Cardiac muscle cell (in vitro differentiated cells and primary cell): ENCODE data around the gene SHPK. TPM values are rescaled to one million over a fixed set of nuclear protein-coding genes. Genes with fewer than 3 reads are reported as not detected.
A peak's percentile ranks its signal among the peaks of the same experiment; 100 is the strongest.

Experiments used
- DNase-seq, 2 donors: peaks; one replicate each; pipeline versions ENCODE4 v3.0.0 to v3.0.0-alpha.2; 2010 to 2017; ENCODE audit warnings: low read depth in 1 of 2, low spot score in 1 of 2
- H3K27ac ChIP-seq: fragments of 200-600 bp; sonication (generic); 2 replicates; pipeline ENCODE4 v1.5.1; 2016
- H3K27me3 ChIP-seq: fragments of 200-600 bp; sonication (generic); 2 replicates; pipeline ENCODE4 v1.6.0; 2016; ENCODE audit warnings: control low read depth
- H3K36me3 ChIP-seq: fragments of 200-600 bp; sonication (generic); 2 replicates; pipeline ENCODE4 v1.5.1; 2016; ENCODE audit warnings: control low read depth
- H3K4me1 ChIP-seq: fragments of 200-600 bp; sonication (generic); 2 replicates; pipeline ENCODE4 v1.8.1; 2017; ENCODE audit warnings: low read depth, mild to moderate bottlenecking, mixed run types
- H3K4me3 ChIP-seq: fragments of 200-600 bp; sonication (generic); 2 replicates; pipeline ENCODE4 v1.5.1; 2016; ENCODE audit warnings: mild to moderate bottlenecking
- H3K9me3 ChIP-seq: fragments of 200-600 bp; sonication (generic); 2 replicates; pipeline ENCODE4 v1.5.1; 2017; ENCODE audit warnings: low read depth, mild to moderate bottlenecking, control low read depth
- polyA plus RNA-seq: library from polyadenylated mRNA; unstranded; fragments of >200 nt; fragmentation: Nextera tagmentation; extraction: Ambion mirVana; gene quantifications from 2 replicates; pipeline ENCODE4 v1.2.1, GENCODE V29; 2016
- total RNA-seq: library from RNA; depleted of rRNA; stranded (reverse); fragments of >200 nt; gene quantifications from 2 replicates; pipeline ENCODE4 v1.2.3, GENCODE V29; 2016
- TF ChIP-seq, protein P1 (sequence below): IDR thresholded peaks from 2 replicates; pipeline ENCODE4 v1.5.1; 2012; ENCODE audit warnings: low read depth, mild to moderate bottlenecking, low read length

SHPK gene
- total and polyA plus RNA-seq, 2 experiments from 2014 or later = 3.6 to 8.8 TPM

DNA sequence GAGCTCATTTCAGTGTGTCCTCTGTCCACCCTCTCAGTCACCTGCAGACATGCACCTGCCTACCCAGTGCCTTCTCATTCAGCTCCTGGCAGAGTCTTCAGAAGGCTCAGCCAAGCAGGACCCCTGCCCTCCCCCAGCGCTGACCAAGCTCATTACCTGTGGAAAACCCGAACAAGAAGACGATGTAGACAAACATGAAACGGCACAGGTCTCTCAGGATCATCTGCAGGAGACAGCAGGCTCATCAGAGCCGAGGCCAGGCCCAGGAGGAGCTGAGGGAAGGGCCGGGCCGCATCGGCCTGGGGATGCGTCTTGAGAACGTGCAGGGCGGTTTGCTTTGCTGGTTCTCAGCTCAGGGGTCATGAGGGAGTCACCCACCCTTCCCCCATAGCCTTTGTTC is 59.1 kb downstream of the SHPK start:
- no peaks in the 10 kb centered on the region for H3K9me3 ChIP-seq
- TF ChIP-seq, protein P1, sequence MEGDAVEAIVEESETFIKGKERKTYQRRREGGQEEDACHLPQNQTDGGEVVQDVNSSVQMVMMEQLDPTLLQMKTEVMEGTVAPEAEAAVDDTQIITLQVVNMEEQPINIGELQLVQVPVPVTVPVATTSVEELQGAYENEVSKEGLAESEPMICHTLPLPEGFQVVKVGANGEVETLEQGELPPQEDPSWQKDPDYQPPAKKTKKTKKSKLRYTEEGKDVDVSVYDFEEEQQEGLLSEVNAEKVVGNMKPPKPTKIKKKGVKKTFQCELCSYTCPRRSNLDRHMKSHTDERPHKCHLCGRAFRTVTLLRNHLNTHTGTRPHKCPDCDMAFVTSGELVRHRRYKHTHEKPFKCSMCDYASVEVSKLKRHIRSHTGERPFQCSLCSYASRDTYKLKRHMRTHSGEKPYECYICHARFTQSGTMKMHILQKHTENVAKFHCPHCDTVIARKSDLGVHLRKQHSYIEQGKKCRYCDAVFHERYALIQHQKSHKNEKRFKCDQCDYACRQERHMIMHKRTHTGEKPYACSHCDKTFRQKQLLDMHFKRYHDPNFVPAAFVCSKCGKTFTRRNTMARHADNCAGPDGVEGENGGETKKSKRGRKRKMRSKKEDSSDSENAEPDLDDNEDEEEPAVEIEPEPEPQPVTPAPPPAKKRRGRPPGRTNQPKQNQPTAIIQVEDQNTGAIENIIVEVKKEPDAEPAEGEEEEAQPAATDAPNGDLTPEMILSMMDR = no peak
- peaks cover 15% of the 10 kb centered on the region for H3K36me3 ChIP-seq
- no peak overlapping the region for H3K27ac ChIP-seq
- no peaks in the 10 kb centered on the region for H3K27me3 ChIP-seq
- DNase-seq = no peak
- no peaks in the 10 kb centered on the region for H3K4me1 ChIP-seq
- H3K4me3 ChIP-seq = no peak overlapping the region

DNA sequence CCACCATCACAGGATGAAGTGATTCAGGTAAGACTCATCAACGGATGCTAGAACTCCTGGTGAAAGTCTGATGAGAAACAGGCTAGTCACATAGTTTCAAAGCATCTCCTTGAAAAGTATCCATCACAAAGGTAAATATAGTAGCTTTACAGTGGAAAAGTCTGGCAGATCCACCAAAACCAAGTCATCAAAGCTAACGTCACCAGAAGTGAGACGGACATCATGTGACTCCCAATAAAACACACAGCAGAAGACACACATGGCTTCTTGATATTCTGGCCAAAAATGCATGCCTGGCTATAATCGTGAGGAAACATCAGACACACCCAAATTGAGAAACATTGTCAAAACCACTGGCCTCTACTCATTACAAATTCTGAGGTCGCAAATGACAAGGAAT is 60.5 kb downstream of the SHPK start:
- H3K4me3 ChIP-seq = no peak overlapping the region
- DNase-seq = peak in 1 of 2 donors; percentile 18
- no peak overlapping the region for H3K27ac ChIP-seq
- H3K9me3 ChIP-seq = no peaks in the 10 kb centered on the region
- H3K4me1 ChIP-seq = no peaks in the 10 kb centered on the region
- H3K27me3 ChIP-seq = no peaks in the 10 kb centered on the region
- H3K36me3 ChIP-seq = peaks cover 20% of the 10 kb centered on the region
- TF ChIP-seq, protein P1 = no peak

DNA sequence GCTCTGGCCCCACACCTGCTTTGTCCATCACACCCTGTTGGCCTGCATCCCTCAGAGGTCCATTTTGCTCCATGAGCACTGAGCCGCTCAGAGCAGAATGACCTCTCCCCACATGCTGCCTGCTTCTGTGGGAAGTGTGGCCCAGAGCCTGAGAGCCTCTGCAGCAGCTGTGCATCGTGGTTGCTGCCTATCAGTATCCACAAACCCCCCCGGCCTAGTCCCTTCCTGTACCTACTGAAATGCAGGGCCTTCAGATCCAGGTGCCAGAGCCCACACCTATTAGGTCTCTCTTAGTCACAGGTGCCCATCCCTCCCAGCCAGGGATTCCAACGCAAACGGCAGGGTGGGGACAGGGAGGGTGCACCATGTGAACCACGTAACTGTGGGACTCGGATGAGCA is 61.8 kb downstream of the SHPK start:
- DNase-seq = no peak
- H3K4me3 ChIP-seq = no peak overlapping the region
- TF ChIP-seq, protein P1 = no peak
- H3K4me1 ChIP-seq = no peaks in the 10 kb centered on the region
- no peaks in the 10 kb centered on the region for H3K9me3 ChIP-seq
- H3K27ac ChIP-seq = no peak overlapping the region
- no peaks in the 10 kb centered on the region for H3K27me3 ChIP-seq
- H3K36me3 ChIP-seq = peaks cover 20% of the 10 kb centered on the region

DNA sequence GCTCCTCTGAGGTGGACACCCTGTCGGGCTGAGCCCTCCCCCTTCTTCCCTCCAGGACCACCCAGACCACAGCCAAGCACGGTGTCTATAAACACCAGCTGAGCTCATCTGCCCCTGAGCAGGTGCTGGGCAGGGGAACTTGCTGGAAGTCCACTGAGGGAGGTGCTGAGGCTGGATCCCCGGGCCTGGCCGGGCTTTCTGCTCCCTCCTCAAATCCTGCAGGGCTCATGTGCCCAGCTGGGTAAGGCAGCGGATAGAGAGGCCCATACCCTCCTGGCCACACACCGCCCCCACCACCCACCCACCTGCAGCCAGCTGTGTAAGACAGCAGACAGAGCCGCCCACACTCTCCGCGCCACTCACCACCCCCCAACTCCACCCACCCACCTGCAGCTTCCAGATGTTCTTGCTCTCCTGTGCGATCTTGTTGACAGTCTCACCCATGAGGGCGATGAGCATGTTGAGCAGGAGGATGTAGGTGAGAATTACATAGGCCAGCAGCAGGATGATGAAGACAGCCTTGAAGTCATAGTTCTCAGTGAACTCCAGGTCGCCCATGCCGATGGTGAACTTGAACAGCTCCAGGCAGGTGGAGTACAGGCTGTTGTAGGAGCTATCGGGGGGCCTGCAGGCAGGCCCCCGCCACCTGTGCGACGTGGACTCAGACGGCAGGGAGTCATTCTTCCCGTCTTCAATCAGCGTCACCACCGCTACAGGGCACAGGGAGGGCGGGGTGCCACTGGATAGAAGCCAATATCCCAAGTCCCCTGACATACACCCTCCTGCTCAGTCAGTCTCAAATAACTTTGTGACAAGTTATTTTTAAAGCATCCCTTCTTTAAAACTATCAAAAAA is 62.6 kb downstream of the SHPK start:
- H3K36me3 ChIP-seq = peaks cover 20% of the 10 kb centered on the region

DNA sequence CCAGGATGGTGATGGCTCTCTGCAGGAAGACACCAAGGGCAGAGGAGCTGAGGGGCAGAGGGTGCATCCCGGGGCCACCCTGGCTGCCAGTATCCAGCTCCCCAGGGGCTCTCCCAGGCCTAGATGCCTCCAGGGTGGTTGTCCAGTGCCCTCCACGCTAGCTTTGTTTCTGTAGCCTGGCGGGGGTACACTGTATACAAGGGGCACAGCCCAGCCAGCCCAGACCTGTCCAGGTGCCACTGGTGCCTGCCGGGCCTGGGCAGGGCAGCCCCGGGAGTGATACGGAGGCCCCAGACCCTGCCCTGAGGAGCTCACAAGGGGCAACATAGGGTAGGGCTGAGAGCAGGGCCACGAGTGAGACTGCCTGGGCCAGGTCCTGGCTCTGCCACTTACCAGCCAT is 63.8 kb downstream of the SHPK start:
- TF ChIP-seq, protein P1 = no peak
- Histone ChIP-seq H3K27me3 (no peaks in the 10 kb centered on the region), H3K4me1 (no peaks in the 10 kb centered on the region), H3K4me3 (no peak overlapping the region), H3K36me3 (peaks cover 17% of the 10 kb centered on the region), H3K27ac (no peak overlapping the region), H3K9me3 (no peaks in the 10 kb centered on the region)
- DNase-seq = no peak

More for the DNA sequence above, 62.6 kb downstream of the SHPK start:
- Histone ChIP-seq H3K4me1 (no peaks in the 10 kb centered on the region), H3K27ac (no peak overlapping the region), H3K27me3 (no peaks in the 10 kb centered on the region), H3K4me3 (no peak overlapping the region), H3K9me3 (no peaks in the 10 kb centered on the region)
- no peak for DNase-seq
- TF ChIP-seq, protein P1 = no peak
